GM23338 (cell line): ENCODE data around the gene HSH2D.

Experiments used
- ZNF114 ChIP-seq: fragments of 250-450 bp; sonication (Bioruptor Pico); IDR thresholded peaks from 2 replicates; pipeline ENCODE4 v1.5.0; 2020; ENCODE audit warnings: mild to moderate bottlenecking, moderate library complexity
- TF ChIP-seq, protein P1 (sequence below): IDR thresholded peaks from one replicate; pipeline ENCODE4 v1.6.1; 2018; ENCODE audit warnings: antibody characterized with exemption; ENCODE audit not compliant: unreplicated experiment
- TF ChIP-seq, protein P2 (sequence below), 2 experiments: fragments of 200-600 bp in 1 of 2; sonication (generic) in 1 of 2; conservative IDR thresholded peaks; 2 replicates each; pipeline versions ENCODE4 v1.5.1 to v1.6.1; 2016 to 2017; ENCODE audit warnings: antibody characterized with exemption in 2 of 2, low read depth in 2 of 2, mild to moderate bottlenecking in 2 of 2, moderate library complexity in 1 of 2

DNA sequence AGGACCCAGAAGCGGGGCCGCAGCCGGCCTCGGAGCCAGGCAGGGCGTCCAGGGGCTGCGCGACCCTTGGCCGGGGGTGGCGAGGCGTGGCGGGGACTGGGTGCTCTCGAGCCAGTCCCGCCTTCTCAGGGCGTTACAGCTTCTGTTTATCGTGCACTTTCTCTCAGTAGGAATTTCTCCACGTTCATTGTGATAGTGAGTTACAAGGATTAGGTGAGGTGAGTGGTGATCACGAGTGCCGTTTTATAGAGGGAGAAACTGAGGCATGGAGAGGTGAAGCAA lies 54.8 kb downstream of the HSH2D start:
- TF ChIP-seq, protein P1, sequence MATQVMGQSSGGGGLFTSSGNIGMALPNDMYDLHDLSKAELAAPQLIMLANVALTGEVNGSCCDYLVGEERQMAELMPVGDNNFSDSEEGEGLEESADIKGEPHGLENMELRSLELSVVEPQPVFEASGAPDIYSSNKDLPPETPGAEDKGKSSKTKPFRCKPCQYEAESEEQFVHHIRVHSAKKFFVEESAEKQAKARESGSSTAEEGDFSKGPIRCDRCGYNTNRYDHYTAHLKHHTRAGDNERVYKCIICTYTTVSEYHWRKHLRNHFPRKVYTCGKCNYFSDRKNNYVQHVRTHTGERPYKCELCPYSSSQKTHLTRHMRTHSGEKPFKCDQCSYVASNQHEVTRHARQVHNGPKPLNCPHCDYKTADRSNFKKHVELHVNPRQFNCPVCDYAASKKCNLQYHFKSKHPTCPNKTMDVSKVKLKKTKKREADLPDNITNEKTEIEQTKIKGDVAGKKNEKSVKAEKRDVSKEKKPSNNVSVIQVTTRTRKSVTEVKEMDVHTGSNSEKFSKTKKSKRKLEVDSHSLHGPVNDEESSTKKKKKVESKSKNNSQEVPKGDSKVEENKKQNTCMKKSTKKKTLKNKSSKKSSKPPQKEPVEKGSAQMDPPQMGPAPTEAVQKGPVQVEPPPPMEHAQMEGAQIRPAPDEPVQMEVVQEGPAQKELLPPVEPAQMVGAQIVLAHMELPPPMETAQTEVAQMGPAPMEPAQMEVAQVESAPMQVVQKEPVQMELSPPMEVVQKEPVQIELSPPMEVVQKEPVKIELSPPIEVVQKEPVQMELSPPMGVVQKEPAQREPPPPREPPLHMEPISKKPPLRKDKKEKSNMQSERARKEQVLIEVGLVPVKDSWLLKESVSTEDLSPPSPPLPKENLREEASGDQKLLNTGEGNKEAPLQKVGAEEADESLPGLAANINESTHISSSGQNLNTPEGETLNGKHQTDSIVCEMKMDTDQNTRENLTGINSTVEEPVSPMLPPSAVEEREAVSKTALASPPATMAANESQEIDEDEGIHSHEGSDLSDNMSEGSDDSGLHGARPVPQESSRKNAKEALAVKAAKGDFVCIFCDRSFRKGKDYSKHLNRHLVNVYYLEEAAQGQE = no peak
- TF ChIP-seq, protein P2, sequence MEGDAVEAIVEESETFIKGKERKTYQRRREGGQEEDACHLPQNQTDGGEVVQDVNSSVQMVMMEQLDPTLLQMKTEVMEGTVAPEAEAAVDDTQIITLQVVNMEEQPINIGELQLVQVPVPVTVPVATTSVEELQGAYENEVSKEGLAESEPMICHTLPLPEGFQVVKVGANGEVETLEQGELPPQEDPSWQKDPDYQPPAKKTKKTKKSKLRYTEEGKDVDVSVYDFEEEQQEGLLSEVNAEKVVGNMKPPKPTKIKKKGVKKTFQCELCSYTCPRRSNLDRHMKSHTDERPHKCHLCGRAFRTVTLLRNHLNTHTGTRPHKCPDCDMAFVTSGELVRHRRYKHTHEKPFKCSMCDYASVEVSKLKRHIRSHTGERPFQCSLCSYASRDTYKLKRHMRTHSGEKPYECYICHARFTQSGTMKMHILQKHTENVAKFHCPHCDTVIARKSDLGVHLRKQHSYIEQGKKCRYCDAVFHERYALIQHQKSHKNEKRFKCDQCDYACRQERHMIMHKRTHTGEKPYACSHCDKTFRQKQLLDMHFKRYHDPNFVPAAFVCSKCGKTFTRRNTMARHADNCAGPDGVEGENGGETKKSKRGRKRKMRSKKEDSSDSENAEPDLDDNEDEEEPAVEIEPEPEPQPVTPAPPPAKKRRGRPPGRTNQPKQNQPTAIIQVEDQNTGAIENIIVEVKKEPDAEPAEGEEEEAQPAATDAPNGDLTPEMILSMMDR (conservative IDR thresholded peaks at IDR 0.05; ENCODE audit: low read depth in 2 of 2) = no peak
- TF ChIP-seq ZNF114 (CRISPR knock-in tag) = no peak
